ENCODE measurements around the gene ATF4. TPM values are rescaled to one million over a fixed set of nuclear protein-coding genes. Genes with fewer than 3 reads are reported as not detected.

ATF4 gene
- total RNA-seq, 4 donors from 2014 or later = 214 to 336 (median 309) TPM

DNA sequence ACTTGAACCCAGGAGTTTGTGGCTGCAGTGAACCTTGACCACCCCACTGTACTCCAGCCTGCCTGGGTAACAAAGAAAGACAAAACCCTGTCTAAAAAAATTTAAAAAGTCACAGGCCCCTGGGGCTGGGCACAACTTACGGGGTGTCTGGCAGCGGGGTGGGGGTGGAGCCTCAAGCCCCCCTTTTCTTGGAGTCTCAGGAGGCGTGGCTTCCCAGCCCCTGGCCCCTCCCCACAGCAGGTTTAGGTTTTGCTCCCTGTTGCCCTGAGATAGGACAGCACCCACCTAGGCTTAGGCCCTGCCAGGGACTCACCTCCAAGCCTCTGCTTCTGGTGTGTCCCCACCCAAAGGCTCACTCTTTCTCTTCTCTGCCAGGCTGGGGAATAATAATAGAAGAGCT lies 41.1 kb upstream of the ATF4 start:
- 71 to 78% methylated on average over 3 of the region's 3 CpGs for WGBS, 2 donors
- intact Hi-C loops (cut with DNase I; ENCODE audit: low total_unique reads) = no loop called here
- no peak overlapping the region for H3K4me3 ChIP-seq (ENCODE audit: low read depth, poor library complexity, severe bottlenecking)
- TF ChIP-seq, protein P1, sequence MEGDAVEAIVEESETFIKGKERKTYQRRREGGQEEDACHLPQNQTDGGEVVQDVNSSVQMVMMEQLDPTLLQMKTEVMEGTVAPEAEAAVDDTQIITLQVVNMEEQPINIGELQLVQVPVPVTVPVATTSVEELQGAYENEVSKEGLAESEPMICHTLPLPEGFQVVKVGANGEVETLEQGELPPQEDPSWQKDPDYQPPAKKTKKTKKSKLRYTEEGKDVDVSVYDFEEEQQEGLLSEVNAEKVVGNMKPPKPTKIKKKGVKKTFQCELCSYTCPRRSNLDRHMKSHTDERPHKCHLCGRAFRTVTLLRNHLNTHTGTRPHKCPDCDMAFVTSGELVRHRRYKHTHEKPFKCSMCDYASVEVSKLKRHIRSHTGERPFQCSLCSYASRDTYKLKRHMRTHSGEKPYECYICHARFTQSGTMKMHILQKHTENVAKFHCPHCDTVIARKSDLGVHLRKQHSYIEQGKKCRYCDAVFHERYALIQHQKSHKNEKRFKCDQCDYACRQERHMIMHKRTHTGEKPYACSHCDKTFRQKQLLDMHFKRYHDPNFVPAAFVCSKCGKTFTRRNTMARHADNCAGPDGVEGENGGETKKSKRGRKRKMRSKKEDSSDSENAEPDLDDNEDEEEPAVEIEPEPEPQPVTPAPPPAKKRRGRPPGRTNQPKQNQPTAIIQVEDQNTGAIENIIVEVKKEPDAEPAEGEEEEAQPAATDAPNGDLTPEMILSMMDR (IDR thresholded peaks at IDR 0.05) = no peak
- TF ChIP-seq POLR2A (IDR thresholded peaks at IDR 0.05) = no peak
- DNase-seq (ENCODE audit: low spot score in 2 of 2) = no peak

- 67 to 100% methylated on average over 1 of the region's 1 CpG for WGBS, 2 donors
- TF ChIP-seq POLR2A (IDR thresholded peaks at IDR 0.05) = no peak
- TF ChIP-seq, protein P1 (IDR thresholded peaks at IDR 0.05) = no peak
- DNase-seq (ENCODE audit: low spot score in 2 of 2) = no peak
- H3K4me3 ChIP-seq (ENCODE audit: low read depth, poor library complexity, severe bottlenecking) = no peak overlapping the region
- intact Hi-C loops (cut with DNase I; ENCODE audit: low total_unique reads) = no loop called here
Measured at GRCh38 chr22:39480557-39480956, 39.8 kb upstream of the ATF4 start.

GRCh38 chr22:39481054-39481453 lies 39.3 kb upstream of the ATF4 start:
- TF ChIP-seq, protein P1 (IDR thresholded peaks at IDR 0.05) = no peak
- no peak for DNase-seq (ENCODE audit: low spot score in 2 of 2)
- intact Hi-C loops (cut with DNase I; ENCODE audit: low total_unique reads) = no loop called here
- no peak overlapping the region for H3K4me3 ChIP-seq (ENCODE audit: low read depth, poor library complexity, severe bottlenecking)
- WGBS, 2 donors = 89 to 93% methylated on average over 16 of the region's 16 CpGs

DNA sequence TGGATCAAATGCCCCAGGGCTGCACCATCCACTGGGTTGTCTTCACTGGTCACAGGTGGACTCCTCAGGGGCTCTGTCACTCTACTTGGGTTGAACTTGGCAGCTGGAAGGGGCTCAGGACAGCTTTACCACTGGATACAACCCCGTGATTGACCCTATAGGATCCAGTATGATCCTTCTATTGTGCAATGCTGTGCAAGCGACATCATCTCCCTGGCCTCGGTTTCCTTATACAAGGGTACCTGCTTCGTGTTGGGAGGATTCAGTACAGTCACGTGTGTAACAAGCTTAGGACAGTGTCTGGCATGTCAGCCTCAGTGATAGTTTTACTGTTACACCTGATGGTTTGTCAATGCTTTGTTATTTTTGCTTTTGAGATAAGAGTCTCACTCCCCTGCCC lies 38.8 kb upstream of the ATF4 start:
- H3K4me3 ChIP-seq (ENCODE audit: low read depth, poor library complexity, severe bottlenecking) = no peak overlapping the region
- no peak for DNase-seq (ENCODE audit: low spot score in 2 of 2)
- TF ChIP-seq, protein P1 (IDR thresholded peaks at IDR 0.05) = no peak
- no peak for TF ChIP-seq POLR2A (IDR thresholded peaks at IDR 0.05)
- 91 to 94% methylated on average over 5 of the region's 5 CpGs for WGBS, 2 donors
- intact Hi-C loops (cut with DNase I; ENCODE audit: low total_unique reads) = no loop called here

- 59 to 79% methylated on average over 3 of the region's 3 CpGs for WGBS, 2 donors
- TF ChIP-seq POLR2A (IDR thresholded peaks at IDR 0.05) = no peak
- TF ChIP-seq, protein P1 (IDR thresholded peaks at IDR 0.05) = no peak
- DNase-seq (ENCODE audit: low spot score in 2 of 2) = no peak
- no peak overlapping the region for H3K4me3 ChIP-seq (ENCODE audit: low read depth, poor library complexity, severe bottlenecking)
- intact Hi-C loops (cut with DNase I; ENCODE audit: low total_unique reads) = no loop called here
Measured at GRCh38 chr22:39482768-39483167, 37.6 kb upstream of the ATF4 start.

Data from lower leg skin (tissue), 4 donors.